ENCODE results near the gene PPM1H.

DNA sequence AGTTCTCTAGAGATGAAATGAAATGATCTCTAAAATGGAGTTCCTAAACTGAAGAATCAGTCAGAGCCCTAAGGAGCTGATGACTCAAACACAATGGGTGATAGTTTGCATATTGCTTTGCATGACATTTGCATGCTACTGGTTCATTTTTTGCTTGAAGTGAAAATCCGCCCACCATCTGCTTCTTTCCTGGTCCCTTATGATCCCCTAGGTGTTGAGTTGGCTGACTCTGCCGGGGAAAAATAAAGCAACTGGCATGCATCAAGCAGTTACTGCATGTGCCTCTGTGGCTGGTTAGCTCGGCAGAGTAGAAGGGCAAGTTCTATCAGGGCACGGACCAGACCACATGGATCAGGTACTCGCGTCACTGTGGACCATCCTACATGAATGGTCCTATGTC lies 151.1 kb downstream of the PPM1H start:
- TF ChIP-seq POLR2A (IDR thresholded peaks at IDR 0.05; ENCODE audit: control extremely low read depth in 1 of 2, low read depth in 2 of 2, low read length in 2 of 2) (no peak), BRCA1 (IDR thresholded peaks at IDR 0.05; ENCODE audit: low read depth, low read length) (no peak)
- TF ChIP-seq, protein P1, sequence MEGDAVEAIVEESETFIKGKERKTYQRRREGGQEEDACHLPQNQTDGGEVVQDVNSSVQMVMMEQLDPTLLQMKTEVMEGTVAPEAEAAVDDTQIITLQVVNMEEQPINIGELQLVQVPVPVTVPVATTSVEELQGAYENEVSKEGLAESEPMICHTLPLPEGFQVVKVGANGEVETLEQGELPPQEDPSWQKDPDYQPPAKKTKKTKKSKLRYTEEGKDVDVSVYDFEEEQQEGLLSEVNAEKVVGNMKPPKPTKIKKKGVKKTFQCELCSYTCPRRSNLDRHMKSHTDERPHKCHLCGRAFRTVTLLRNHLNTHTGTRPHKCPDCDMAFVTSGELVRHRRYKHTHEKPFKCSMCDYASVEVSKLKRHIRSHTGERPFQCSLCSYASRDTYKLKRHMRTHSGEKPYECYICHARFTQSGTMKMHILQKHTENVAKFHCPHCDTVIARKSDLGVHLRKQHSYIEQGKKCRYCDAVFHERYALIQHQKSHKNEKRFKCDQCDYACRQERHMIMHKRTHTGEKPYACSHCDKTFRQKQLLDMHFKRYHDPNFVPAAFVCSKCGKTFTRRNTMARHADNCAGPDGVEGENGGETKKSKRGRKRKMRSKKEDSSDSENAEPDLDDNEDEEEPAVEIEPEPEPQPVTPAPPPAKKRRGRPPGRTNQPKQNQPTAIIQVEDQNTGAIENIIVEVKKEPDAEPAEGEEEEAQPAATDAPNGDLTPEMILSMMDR (IDR thresholded peaks at IDR 0.05; ENCODE audit: control extremely low read depth in 1 of 3, insufficient read depth in 1 of 3, low read depth in 1 of 3, low read length in 3 of 3), result no peak
